Left ventricle myocardium inferior (tissue), 1 donor: Measurements from ENCODE around the gene MPHOSPH10. TPM values are rescaled to one million over a fixed set of nuclear protein-coding genes. Genes with fewer than 3 reads are reported as not detected.
A peak's percentile ranks its signal among the peaks of the same experiment; 100 is the strongest.
"Not testable (repeated sequence)": the region's sequence is repeated elsewhere in the genome, so short reads cannot be mapped to it uniquely, and the experiment has no call there.

ENCODE experiments used
- DNase-seq: peaks from one replicate; pipeline ENCODE4 v3.0.0-alpha.2; 2020
- H3K27ac ChIP-seq: fragments of 200-600 bp; replicated peaks from 2 replicates; pipeline ENCODE4 v1.8.0; 2021
- H3K27me3 ChIP-seq: fragments of 200-600 bp; 2 replicates; pipeline ENCODE4 v1.8.0; 2021; ENCODE audit warnings: low read depth
- H3K36me3 ChIP-seq: fragments of 200-600 bp; 2 replicates; pipeline ENCODE4 v1.8.0; 2021
- H3K4me1 ChIP-seq: fragments of 200-600 bp; 2 replicates; pipeline ENCODE4 v1.8.0; 2021
- H3K4me3 ChIP-seq: fragments of 200-600 bp; 2 replicates; pipeline ENCODE4 v1.8.0; 2021; ENCODE audit warnings: mild to moderate bottlenecking, moderate library complexity
- H3K9me3 ChIP-seq: fragments of 200-600 bp; replicated peaks from 2 replicates; pipeline ENCODE4 v1.8.0; 2021
- intact Hi-C: fragments of 100-400 bp; cut with micrococcal nuclease; formaldehyde crosslinking; loops from one replicate; pipeline ENCODE4 v1.11.0; 2022
- long read RNA-seq: library from polyadenylated mRNA; unstranded; transcript quantifications from one replicate; pipeline ENCODE4 v2.0.0, GENCODE V29; 2021
- total RNA-seq: library from RNA; stranded (reverse); fragmentation: NEBNext Ultra II Directional; extraction: Animal tissue kit (Norgen Biotek cat#: 25700); gene quantifications from one replicate; pipeline ENCODE4 v1.2.1, GENCODE V29; 2021
- TF ChIP-seq, protein P1 (sequence below): fragments of 200-600 bp; IDR thresholded peaks from 2 replicates; pipeline ENCODE4 v1.8.0; 2021; ENCODE audit warnings: antibody characterized with exemption, mild to moderate bottlenecking, borderline replicate concordance
- donor health status: DM: no; HTN: yes; CAD: no; lungs with severe emphysema.

MPHOSPH10 gene
- total RNA-seq: 20.7 TPM
- long read RNA-seq, transcript MPHOSPH10-201 (11 exons, 2,484 nt): major isoform, 28 of 31 reads
- long read RNA-seq, partial matches to known transcripts: 0 of 31 reads
- long read RNA-seq, other reads (novel, unspliced or antisense): 1 of 31 reads

- peaks cover 25% of the 10 kb centered on the region for H3K36me3 ChIP-seq
- intact Hi-C loops: no loop called here
- TF ChIP-seq, protein P1, sequence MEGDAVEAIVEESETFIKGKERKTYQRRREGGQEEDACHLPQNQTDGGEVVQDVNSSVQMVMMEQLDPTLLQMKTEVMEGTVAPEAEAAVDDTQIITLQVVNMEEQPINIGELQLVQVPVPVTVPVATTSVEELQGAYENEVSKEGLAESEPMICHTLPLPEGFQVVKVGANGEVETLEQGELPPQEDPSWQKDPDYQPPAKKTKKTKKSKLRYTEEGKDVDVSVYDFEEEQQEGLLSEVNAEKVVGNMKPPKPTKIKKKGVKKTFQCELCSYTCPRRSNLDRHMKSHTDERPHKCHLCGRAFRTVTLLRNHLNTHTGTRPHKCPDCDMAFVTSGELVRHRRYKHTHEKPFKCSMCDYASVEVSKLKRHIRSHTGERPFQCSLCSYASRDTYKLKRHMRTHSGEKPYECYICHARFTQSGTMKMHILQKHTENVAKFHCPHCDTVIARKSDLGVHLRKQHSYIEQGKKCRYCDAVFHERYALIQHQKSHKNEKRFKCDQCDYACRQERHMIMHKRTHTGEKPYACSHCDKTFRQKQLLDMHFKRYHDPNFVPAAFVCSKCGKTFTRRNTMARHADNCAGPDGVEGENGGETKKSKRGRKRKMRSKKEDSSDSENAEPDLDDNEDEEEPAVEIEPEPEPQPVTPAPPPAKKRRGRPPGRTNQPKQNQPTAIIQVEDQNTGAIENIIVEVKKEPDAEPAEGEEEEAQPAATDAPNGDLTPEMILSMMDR: no peak
- H3K27ac ChIP-seq: peak within 1 kb of the TSS; percentile 97
- peak within 1 kb of the TSS; percentile 78 for H3K4me3 ChIP-seq
- no peaks in the 10 kb centered on the region for H3K9me3 ChIP-seq
- peak; percentile 91 for DNase-seq
- no peaks in the 10 kb centered on the region for H3K27me3 ChIP-seq
- peaks cover 61% of the 10 kb centered on the region for H3K4me1 ChIP-seq
Observed at GRCh38 chr2:71130152-71130904, at the start of gene MPHOSPH10, which contains the start of gene MCEE. Gene MPHOSPH10 (plus strand): TSS chr2:71130634. CDS start chr2:71130666, 32 bp downstream. Gene MCEE (minus strand): TSS chr2:71130229. CDS start chr2:71130219, 10 bp downstream.

- H3K4me1 ChIP-seq: no peaks in the 10 kb centered on the region
- peaks cover 21% of the 10 kb centered on the region for H3K36me3 ChIP-seq
- no peak overlapping the region for H3K4me3 ChIP-seq
- H3K27me3 ChIP-seq: peaks cover 5% of the 10 kb centered on the region
- no peak for DNase-seq
- H3K27ac ChIP-seq: no peak overlapping the region
- H3K9me3 ChIP-seq: no peaks in the 10 kb centered on the region
- TF ChIP-seq, protein P1: no peak
- intact Hi-C loops: no loop called here
Observed at GRCh38 chr2:71082402-71083252, 47.8 kb upstream of the MPHOSPH10 start.

GRCh38 chr2:71083297-71083696 is 47.1 kb upstream of the MPHOSPH10 start:
- Histone ChIP-seq H3K36me3 (peaks cover 15% of the 10 kb centered on the region), H3K27me3 (peaks cover 12% of the 10 kb centered on the region)
- H3K4me3 ChIP-seq, intact Hi-C loops, H3K27ac ChIP-seq, H3K9me3 ChIP-seq, H3K4me1 ChIP-seq, DNase-seq: not testable (repeated sequence)

DNA sequence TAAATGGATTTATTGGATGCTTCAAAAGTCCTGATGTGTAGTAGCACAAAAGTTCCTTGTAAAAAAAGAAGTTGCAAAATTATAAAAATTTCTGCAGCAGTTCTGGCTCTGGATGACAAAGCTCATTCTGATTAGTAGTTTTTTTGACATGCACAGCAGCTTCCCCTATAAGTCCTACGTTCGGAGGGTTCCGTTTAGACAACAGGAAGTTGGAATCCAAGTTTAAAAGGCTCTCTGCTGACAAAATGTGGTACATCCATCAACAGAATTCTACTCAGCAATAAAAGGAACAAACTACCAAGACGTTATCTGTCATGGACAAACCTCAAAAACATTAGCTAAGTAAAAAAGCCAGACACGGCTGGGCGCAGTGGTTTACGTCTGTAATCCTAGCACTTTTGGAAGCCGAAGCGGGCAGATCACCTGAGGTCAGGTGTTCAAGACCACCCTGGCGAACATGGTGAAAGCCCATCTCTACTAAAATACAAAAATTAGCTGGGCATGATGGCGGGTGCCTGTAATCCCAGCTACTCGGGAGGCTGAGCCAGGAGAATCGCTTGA is 46.6 kb upstream of the MPHOSPH10 start:
- H3K27ac ChIP-seq, H3K9me3 ChIP-seq, DNase-seq, H3K4me1 ChIP-seq, intact Hi-C loops, H3K36me3 ChIP-seq, H3K4me3 ChIP-seq: not testable (repeated sequence)
- peaks cover 14% of the 10 kb centered on the region for H3K27me3 ChIP-seq

DNA sequence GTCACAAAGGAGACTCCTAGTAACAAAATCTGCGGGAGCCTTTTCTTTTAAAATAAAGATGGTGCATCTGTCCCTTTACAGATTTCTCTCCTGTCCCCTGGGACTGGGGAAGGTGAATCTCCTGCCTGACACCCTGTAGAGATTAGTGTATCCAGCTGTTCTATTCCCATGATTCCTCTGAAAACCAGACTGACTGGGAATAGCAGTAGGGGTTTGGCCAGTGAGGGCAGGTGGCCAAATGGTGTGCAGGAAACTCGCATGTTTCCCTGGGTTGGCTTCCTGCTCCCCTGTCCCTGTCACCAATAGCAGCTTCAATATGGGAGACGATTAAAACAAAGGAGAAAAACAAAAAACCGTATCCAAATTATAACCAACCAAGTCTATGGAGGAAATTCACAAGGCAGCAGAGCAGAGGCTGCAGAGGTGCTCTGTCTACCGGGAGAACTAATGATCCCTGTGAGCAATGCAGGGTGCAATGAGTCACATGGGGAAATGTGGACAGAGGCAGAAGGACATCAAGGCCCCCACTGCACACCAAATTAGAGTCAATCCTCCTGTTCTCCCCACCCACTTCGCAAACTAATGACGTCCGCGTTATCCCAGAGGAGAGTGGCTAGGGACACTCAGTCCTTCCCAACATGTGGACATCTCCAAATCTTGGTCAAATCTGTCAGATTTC is 45.0 kb upstream of the MPHOSPH10 start:
- peaks cover 27% of the 10 kb centered on the region for H3K27me3 ChIP-seq
- H3K36me3 ChIP-seq, H3K4me1 ChIP-seq, intact Hi-C loops, H3K27ac ChIP-seq, H3K4me3 ChIP-seq, H3K9me3 ChIP-seq, DNase-seq: not testable (repeated sequence)

- H3K4me1 ChIP-seq, intact Hi-C loops, H3K9me3 ChIP-seq, DNase-seq, H3K4me3 ChIP-seq, H3K27ac ChIP-seq, H3K36me3 ChIP-seq: not testable (repeated sequence)
- peaks cover 41% of the 10 kb centered on the region for H3K27me3 ChIP-seq
Observed at GRCh38 chr2:71089475-71089874, 41.0 kb upstream of the MPHOSPH10 start.

GRCh38 chr2:71091808-71092207 is 38.6 kb upstream of the MPHOSPH10 start:
- H3K4me3 ChIP-seq, H3K36me3 ChIP-seq, H3K27ac ChIP-seq, intact Hi-C loops, H3K4me1 ChIP-seq, DNase-seq, H3K9me3 ChIP-seq: not testable (repeated sequence)
- H3K27me3 ChIP-seq: peaks cover 41% of the 10 kb centered on the region

DNA sequence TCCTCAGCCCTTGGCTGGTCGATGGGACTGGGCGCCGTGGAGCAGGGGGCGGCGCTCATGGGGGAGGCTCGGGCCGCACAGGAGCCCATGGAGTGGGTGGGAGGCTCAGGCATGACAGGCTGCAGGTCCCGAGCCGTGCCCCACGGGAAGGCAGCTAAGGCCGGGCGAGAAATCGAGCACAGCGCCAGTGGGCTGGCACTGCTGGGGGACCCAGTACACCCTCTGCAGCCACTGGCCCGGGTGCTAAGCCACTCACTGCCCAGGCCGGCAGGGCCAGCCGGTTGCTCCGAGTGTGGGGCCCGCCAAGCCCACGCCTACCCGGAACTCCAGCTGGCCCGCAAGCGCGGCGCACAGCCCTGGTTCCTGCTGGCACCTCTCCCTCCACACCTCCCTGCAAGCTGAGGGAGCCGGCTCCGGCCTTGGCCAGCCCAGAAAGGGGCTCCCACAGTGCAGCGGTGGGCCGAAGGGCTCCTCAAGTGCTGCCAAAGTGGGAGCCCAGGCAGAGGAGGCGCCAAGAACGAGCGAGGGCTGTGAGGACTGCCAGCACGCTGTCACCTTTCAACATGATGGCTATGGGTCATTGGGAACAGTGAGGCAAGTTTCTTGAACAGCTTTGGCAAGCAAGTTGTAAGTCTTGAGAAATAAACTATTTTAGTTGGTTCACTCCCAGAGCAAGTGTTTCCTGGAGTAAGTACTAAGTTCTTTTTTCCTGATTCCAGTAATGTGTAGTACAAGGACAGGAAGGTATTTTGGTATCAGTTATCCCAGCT is 37.8 kb upstream of the MPHOSPH10 start:
- H3K4me3 ChIP-seq, H3K36me3 ChIP-seq, H3K4me1 ChIP-seq, H3K9me3 ChIP-seq, DNase-seq, H3K27ac ChIP-seq, intact Hi-C loops: not testable (repeated sequence)
- peaks cover 36% of the 10 kb centered on the region for H3K27me3 ChIP-seq
